GM19395 (cell line): ENCODE results near the gene ST7.
A peak's percentile ranks its signal among the peaks of the same experiment; 100 is the strongest.
"Not testable (repeated sequence)": the region's sequence is repeated elsewhere in the genome, so short reads cannot be mapped to it uniquely, and the experiment has no call there.

Experiments
- ATAC-seq: cut with Tn5 transposase; IDR thresholded peaks from one replicate; pipeline ENCODE4 v1.9.1; 2021; ENCODE audit warnings: mild to moderate bottlenecking, moderate library complexity; ENCODE audit not compliant: unreplicated experiment

Gene ST7

GRCh38 chr7:117120321-117120720 is 167.0 kb downstream of the ST7 start:
- ATAC-seq = not testable (repeated sequence)

- ATAC-seq = not testable (repeated sequence)
Observed at GRCh38 chr7:117122036-117122435, 168.7 kb downstream of the ST7 start.

GRCh38 chr7:117122536-117122935 is 169.2 kb downstream of the ST7 start:
- no peak for ATAC-seq

GRCh38 chr7:117123311-117123926 is 170.1 kb downstream of the ST7 start:
- no peak for ATAC-seq

GRCh38 chr7:117124591-117125220 is 171.4 kb downstream of the ST7 start:
- ATAC-seq = peak; percentile 82

GRCh38 chr7:117126676-117127075 is 173.4 kb downstream of the ST7 start:
- no peak for ATAC-seq

GRCh38 chr7:117127585-117128168 is 174.4 kb downstream of the ST7 start:
- peak; percentile 78 for ATAC-seq

- no peak for ATAC-seq
Observed at GRCh38 chr7:117129521-117129955, 176.2 kb downstream of the ST7 start.

- ATAC-seq = no peak
Observed at GRCh38 chr7:117130262-117130661, 177.0 kb downstream of the ST7 start.

GRCh38 chr7:117132321-117133120 is 179.2 kb downstream of the ST7 start:
- ATAC-seq = no peak

- ATAC-seq = no peak
Observed at GRCh38 chr7:117133125-117133524, 179.8 kb downstream of the ST7 start.

GRCh38 chr7:117134411-117134810 is 181.1 kb downstream of the ST7 start:
- no peak for ATAC-seq

GRCh38 chr7:117134889-117135552 is 181.7 kb downstream of the ST7 start:
- ATAC-seq = peak; percentile 67

GRCh38 chr7:117135553-117135891 is 182.2 kb downstream of the ST7 start:
- ATAC-seq = peak; percentile 9

- no peak for ATAC-seq
Observed at GRCh38 chr7:117137868-117138267, 184.6 kb downstream of the ST7 start.

GRCh38 chr7:117138495-117138894 is 185.2 kb downstream of the ST7 start:
- ATAC-seq = no peak

- no peak for ATAC-seq
Observed at GRCh38 chr7:117138981-117139380, 185.7 kb downstream of the ST7 start.

GRCh38 chr7:117139397-117139984 is 186.2 kb downstream of the ST7 start:
- ATAC-seq = no peak

- ATAC-seq = no peak
Observed at GRCh38 chr7:117140921-117141320, 187.6 kb downstream of the ST7 start.

GRCh38 chr7:117143066-117143465 is 189.8 kb downstream of the ST7 start:
- no peak for ATAC-seq

GRCh38 chr7:117143580-117143979 is 190.3 kb downstream of the ST7 start:
- no peak for ATAC-seq
